HepG2 (cell line): ENCODE data around the gene AHRR. TPM values are rescaled to one million over a fixed set of nuclear protein-coding genes. Genes with fewer than 3 reads are reported as not detected.
A peak's percentile ranks its signal among the peaks of the same experiment; 100 is the strongest.

ENCODE experiments used
- ATAC-seq: fragments of 200-7000 bp; cut with Tn5 transposase; 3 replicates; pipeline ENCODE4 v1.9.1; 2020; ENCODE audit warnings: mild to moderate bottlenecking, moderate library complexity
- BruUV-seq: library from RNA; stranded (reverse); fragments of 400-500 nt; replicated peaks from 2 replicates; lab custom pipeline; 2021; lab: Mats Ljungman, UMichigan
- CTCF ChIA-PET: fragments of 300-600 bp; formaldehyde crosslinking; extraction: SDS; loops from one replicate; lab custom pipeline; 2021; ENCODE audit warnings: low total read pairs, inconsistent platforms, low intra/inter-chr PET ratio; lab: Yijun Ruan, JAX
- POLR2A ChIA-PET: fragments of 350-600 bp; sonication (Branson Sonifier 250); formaldehyde crosslinking; loops from one replicate; lab custom pipeline; 2020; ENCODE audit warnings: antibody characterized with exemption, inconsistent platforms; lab: Yijun Ruan, JAX
- DNase-seq: peaks from one replicate; pipeline ENCODE4 v3.0.0-alpha.2; 2015; ENCODE audit warnings: low spot score
- FAIRE-seq: peaks from 3 replicates; lab custom pipeline; 2011; peaks lifted over from hg19 to GRCh38; lab: Jason Lieb, UNC
- H2AFZ ChIP-seq: one replicate; pipeline ENCODE4 v1.6.1; 2011; ENCODE audit warnings: low read length, inconsistent platforms
- H3K27ac ChIP-seq: fragments of 300-600 bp; 3 replicates; pipeline ENCODE4 v1.8.0; 2011; ENCODE audit warnings: mixed run types, mild to moderate bottlenecking, mixed read lengths, low read length, inconsistent platforms; ENCODE audit not compliant: insufficient read depth; ENCODE audit errors: extremely low read length
- H3K27me3 ChIP-seq, 2 experiments: fragments of 200-600 bp in 1 of 2; 2 replicates in 1 of 2; 3 replicates in 1 of 2; pipeline versions ENCODE4 v1.6.0 to v1.8.0; 2011; ENCODE audit warnings: low read length in 2 of 2, mild to moderate bottlenecking in 2 of 2, moderate library complexity in 2 of 2, inconsistent platforms in 1 of 2; ENCODE audit not compliant: insufficient read depth in 2 of 2, control insufficient read depth in 1 of 2
- H3K36me3 ChIP-seq, 2 experiments: fragments of 200-600 bp in 1 of 2; replicated peaks in 1 of 2; 2 replicates in 1 of 2; 3 replicates in 1 of 2; pipeline versions ENCODE4 v1.5.1 to v1.8.0; 2011; ENCODE audit warnings: low read length in 2 of 2, inconsistent platforms in 1 of 2; ENCODE audit not compliant: insufficient read depth in 2 of 2, control insufficient read depth in 1 of 2
- H3K4me1 ChIP-seq: 2 replicates; pipeline ENCODE4 v1.5.1; 2012; ENCODE audit warnings: low read length, inconsistent platforms; ENCODE audit not compliant: insufficient read depth
- H3K4me2 ChIP-seq: 2 replicates; pipeline ENCODE4 v1.6.0; 2011; ENCODE audit warnings: low read depth, low read length, inconsistent platforms
- H3K4me3 ChIP-seq, 3 experiments: fragments of 200-600 bp in 1 of 3; sonication (generic), shearing (Covaris generic) in 1 of 3; replicated peaks in 1 of 3; 2 replicates each; pipeline ENCODE4 v1.5.1; 2011 to 2016; ENCODE audit warnings: low read length in 3 of 3, inconsistent platforms in 2 of 3, low read depth in 2 of 3, mild to moderate bottlenecking in 2 of 3, control low read depth in 1 of 3, mixed read lengths in 1 of 3; ENCODE audit not compliant: insufficient read depth in 1 of 3
- H3K79me2 ChIP-seq: one replicate; pipeline ENCODE4 v1.6.1; 2011; ENCODE audit warnings: low read length, inconsistent platforms; ENCODE audit not compliant: insufficient read depth
- H3K9ac ChIP-seq: 2 replicates; pipeline ENCODE4 v1.6.0; 2011; ENCODE audit warnings: mild to moderate bottlenecking, low read depth, low read length, inconsistent platforms; ENCODE audit not compliant: insufficient read depth
- H3K9me3 ChIP-seq: 2 replicates; pipeline ENCODE4 v1.5.1; 2012; ENCODE audit warnings: mild to moderate bottlenecking, low read length
- H4K20me1 ChIP-seq: 2 replicates; pipeline ENCODE4 v1.6.0; 2011; ENCODE audit warnings: inconsistent platforms, mild to moderate bottlenecking, low read length, moderate library complexity; ENCODE audit not compliant: insufficient read depth
- ARNT ChIP-seq: fragments of 450-650 bp; IDR thresholded peaks from 2 replicates; pipeline ENCODE4 v1.6.1; 2017
- EP300 ChIP-seq, 3 experiments: sonication (generic) in 1 of 3; formaldehyde crosslinking in 1 of 3; IDR thresholded peaks; 2 replicates each; pipeline versions ENCODE4 v1.5.1 to v1.6.1; 2011 to 2020; ENCODE audit warnings: low read depth in 2 of 3, low read length in 2 of 3, borderline replicate concordance in 1 of 3, improper control_type of control experiment in 1 of 3, mild to moderate bottlenecking in 1 of 3, missing genetic modification reagents in 1 of 3, moderate library complexity in 1 of 3
- MXD3 ChIP-seq: IDR thresholded peaks from 2 replicates; pipeline ENCODE4 v1.6.1; 2016; ENCODE audit warnings: mild to moderate bottlenecking, missing biosample characterization, missing genetic modification reagents
- NFKBIZ ChIP-seq: IDR thresholded peaks from 2 replicates; pipeline ENCODE4 v1.6.1; 2018; ENCODE audit warnings: missing genetic modification reagents, missing compliant biosample characterization
- REL ChIP-seq: sonication (generic); formaldehyde crosslinking; conservative IDR thresholded peaks from 2 replicates; pipeline ENCODE4 v1.8.0; 2022; ENCODE audit warnings: mild to moderate bottlenecking, missing genetic modification reagents, moderate library complexity
- REXO4 ChIP-seq: sonication (generic); formaldehyde crosslinking; IDR thresholded peaks from 2 replicates; pipeline ENCODE4 v1.8.0; 2022; ENCODE audit warnings: missing genetic modification reagents, mild to moderate bottlenecking, borderline replicate concordance
- RFX1 ChIP-seq: fragments of 450-650 bp; IDR thresholded peaks from 2 replicates; pipeline ENCODE4 v1.6.1; 2017
- RFX3 ChIP-seq: IDR thresholded peaks from 2 replicates; pipeline ENCODE4 v1.6.1; 2016; ENCODE audit warnings: missing biosample characterization, missing genetic modification reagents
- THRA ChIP-seq: sonication (generic); formaldehyde crosslinking; IDR thresholded peaks from 2 replicates; pipeline ENCODE4 v1.4.0; 2020; ENCODE audit warnings: missing genetic modification reagents, borderline replicate concordance
- ZBTB25 ChIP-seq: IDR thresholded peaks from 2 replicates; pipeline ENCODE4 v1.6.1; 2018; ENCODE audit warnings: missing genetic modification reagents
- ZNF263 ChIP-seq: sonication (generic); formaldehyde crosslinking; IDR thresholded peaks from 2 replicates; pipeline ENCODE4 v1.4.0; 2020; ENCODE audit warnings: missing genetic modification reagents
- ZNF598 ChIP-seq: sonication (generic); formaldehyde crosslinking; IDR thresholded peaks from 2 replicates; pipeline ENCODE4 v1.5.1; 2020; ENCODE audit warnings: mild to moderate bottlenecking, missing genetic modification reagents, borderline replicate concordance
- ZNF614 ChIP-seq: IDR thresholded peaks from 2 replicates; pipeline ENCODE4 v1.6.1; 2018; ENCODE audit warnings: missing biosample characterization, missing genetic modification reagents, inconsistent platforms, borderline replicate concordance
- ZNF788 ChIP-seq: sonication (generic); formaldehyde crosslinking; IDR thresholded peaks from 2 replicates; pipeline ENCODE4 v1.5.0; 2020; ENCODE audit warnings: mild to moderate bottlenecking, missing genetic modification reagents, borderline replicate concordance
- ZNF878 ChIP-seq: sonication (generic); formaldehyde crosslinking; IDR thresholded peaks from 2 replicates; pipeline ENCODE4 v1.8.1; 2023; ENCODE audit warnings: mild to moderate bottlenecking, missing genetic modification reagents, moderate library complexity
- WGBS: methylation state at CpG from one replicate; pipeline ENCODE4 v1.1.6; 2017; ENCODE audit warnings: low lambda C conversion rate; 5-methylcytosine and 5-hydroxymethylcytosine counted together
- in situ Hi-C: cut with HindIII; loops from 2 replicates; pipeline ENCODE4 v1.10.0; 2017; ENCODE audit warnings: low pct_unique_long_range_greater_than_20kb; ENCODE audit not compliant: extremely low pct_ligation_motif_present
- intact Hi-C: fragments of 100-400 bp; cut with micrococcal nuclease; formaldehyde crosslinking; loops from one replicate; pipeline ENCODE4 v1.10.0; 2022; ENCODE audit not compliant: unreplicated experiment
- polyA plus RNA-seq, 8 experiments: library from polyadenylated mRNA; depleted of rRNA in 3 of 8; stranded (reverse) in 7 of 8; unstranded in 1 of 8; fragments of >200 nt; fragmentation: Illumina TruSeq in 4 of 8; extraction: Trizol in 4 of 8; gene quantifications; 2 replicates each; pipeline versions ENCODE4 v1.2.1 to v1.2.3, GENCODE V29; 2011 to 2016; ENCODE audit warnings: low read depth in 4 of 8, missing spikeins in 1 of 8, mixed read lengths in 1 of 8; ENCODE audit not compliant: insufficient read depth in 1 of 8
- total RNA-seq, 5 experiments: library from RNA; depleted of rRNA; stranded (reverse); fragments of >200 nt; fragmentation: Illumina TruSeq; extraction: Trizol; gene quantifications; 2 replicates each; pipeline ENCODE4 v1.2.3, GENCODE V29; 2016; ENCODE audit warnings: low read depth in 1 of 5
- TF ChIP-seq, protein P1 (sequence below): sonication (generic); formaldehyde crosslinking; IDR thresholded peaks from 2 replicates; pipeline ENCODE4 v1.5.1; 2020; ENCODE audit warnings: mild to moderate bottlenecking, missing genetic modification reagents, moderate library complexity

Gene AHRR
- total and polyA plus RNA-seq, 2 of the 13 experiments (the other 11 are each of a cell fraction or from before 2014, with no cell fraction given), result 0.28 to 0.35 TPM

- Histone ChIP-seq H3K79me2 (no peaks in the 10 kb centered on the region), H3K9ac (peak overlapping the region; percentile 17; the same call in 1 of the 2 replicates), H3K9me3 (no peaks in the 10 kb centered on the region), H3K4me2 (peak overlapping the region; percentile 57), H3K4me1 (peaks cover 12% of the 10 kb centered on the region), H2AFZ (no peak overlapping the region), H3K36me3 (no peaks in the 10 kb centered on the region), H4K20me1 (no peaks in the 10 kb centered on the region), H3K4me3 (no peak overlapping the region; a peak in 1 of 6 replicates), H3K27ac (no peak overlapping the region), H3K27me3 (peaks cover 0 to 2% of the 10 kb centered on the region in 2 experiments; a peak in 2 of 5 replicates)
- no TSS peak for BruUV-seq
- FAIRE-seq, result no peak
- intact Hi-C loops, result no loop called here
- in situ Hi-C loops, result no loop called here
- ChIA-PET POLR2A (no interaction called here), CTCF (no interaction called here)
- peak; percentile 61 for DNase-seq
- WGBS, result 78% methylated on average over 17 of the region's 45 CpGs
- ATAC-seq, result peak; percentile 89
- TF ChIP-seq REXO4 (CRISPR knock-in tag) (no peak), RFX3 (peak; percentile 74), REL (CRISPR knock-in tag) (no peak), ZNF598 (no peak), RFX1 (peak; percentile 77), THRA (CRISPR knock-in tag) (no peak), ZBTB25 (CRISPR knock-in tag) (no peak), ZNF263 (CRISPR knock-in tag) (peak; percentile 50; the same call in 1 of the 2 replicates), MXD3 (no peak), EP300 (IDR thresholded peaks at IDR 0.05; ENCODE audit: low read depth in 2 of 2, low read length in 2 of 2) (peak in 1 of 2 experiments; percentile 62; a peak in 1 of 4 replicates), EP300 (CRISPR knock-in tag; IDR thresholded peaks at IDR 0.05; ENCODE audit: borderline replicate concordance) (no peak), ZNF878 (no peak), ZNF788 (CRISPR knock-in tag) (no peak), ARNT (peak; percentile 63; the same call in 1 of the 2 replicates), ZNF614 (CRISPR knock-in tag) (no peak), NFKBIZ (CRISPR knock-in tag) (no peak)
- TF ChIP-seq, protein P1, sequence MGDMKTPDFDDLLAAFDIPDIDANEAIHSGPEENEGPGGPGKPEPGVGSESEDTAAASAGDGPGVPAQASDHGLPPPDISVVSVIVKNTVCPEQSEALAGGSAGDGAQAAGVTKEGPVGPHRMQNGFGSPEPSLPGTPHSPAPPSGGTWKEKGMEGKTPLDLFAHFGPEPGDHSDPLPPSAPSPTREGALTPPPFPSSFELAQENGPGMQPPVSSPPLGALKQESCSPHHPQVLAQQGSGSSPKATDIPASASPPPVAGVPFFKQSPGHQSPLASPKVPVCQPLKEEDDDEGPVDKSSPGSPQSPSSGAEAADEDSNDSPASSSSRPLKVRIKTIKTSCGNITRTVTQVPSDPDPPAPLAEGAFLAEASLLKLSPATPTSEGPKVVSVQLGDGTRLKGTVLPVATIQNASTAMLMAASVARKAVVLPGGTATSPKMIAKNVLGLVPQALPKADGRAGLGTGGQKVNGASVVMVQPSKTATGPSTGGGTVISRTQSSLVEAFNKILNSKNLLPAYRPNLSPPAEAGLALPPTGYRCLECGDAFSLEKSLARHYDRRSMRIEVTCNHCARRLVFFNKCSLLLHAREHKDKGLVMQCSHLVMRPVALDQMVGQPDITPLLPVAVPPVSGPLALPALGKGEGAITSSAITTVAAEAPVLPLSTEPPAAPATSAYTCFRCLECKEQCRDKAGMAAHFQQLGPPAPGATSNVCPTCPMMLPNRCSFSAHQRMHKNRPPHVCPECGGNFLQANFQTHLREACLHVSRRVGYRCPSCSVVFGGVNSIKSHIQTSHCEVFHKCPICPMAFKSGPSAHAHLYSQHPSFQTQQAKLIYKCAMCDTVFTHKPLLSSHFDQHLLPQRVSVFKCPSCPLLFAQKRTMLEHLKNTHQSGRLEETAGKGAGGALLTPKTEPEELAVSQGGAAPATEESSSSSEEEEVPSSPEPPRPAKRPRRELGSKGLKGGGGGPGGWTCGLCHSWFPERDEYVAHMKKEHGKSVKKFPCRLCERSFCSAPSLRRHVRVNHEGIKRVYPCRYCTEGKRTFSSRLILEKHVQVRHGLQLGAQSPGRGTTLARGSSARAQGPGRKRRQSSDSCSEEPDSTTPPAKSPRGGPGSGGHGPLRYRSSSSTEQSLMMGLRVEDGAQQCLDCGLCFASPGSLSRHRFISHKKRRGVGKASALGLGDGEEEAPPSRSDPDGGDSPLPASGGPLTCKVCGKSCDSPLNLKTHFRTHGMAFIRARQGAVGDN (CRISPR knock-in tag), result 0 out of 2 replicates have a peak, but pooled peaks have one; percentile 18
Observed at GRCh38 chr5:399296-400281, 78.1 kb downstream of the AHRR start.
